Iris pigment epithelial cell (primary cell): Measurements from ENCODE around the gene FBXO3.

Experiments
- DNase-seq: peaks from one replicate; pipeline ENCODE4 v3.0.0-alpha.2; 2011; ENCODE audit warnings: low read depth

The FBXO3 gene

DNA sequence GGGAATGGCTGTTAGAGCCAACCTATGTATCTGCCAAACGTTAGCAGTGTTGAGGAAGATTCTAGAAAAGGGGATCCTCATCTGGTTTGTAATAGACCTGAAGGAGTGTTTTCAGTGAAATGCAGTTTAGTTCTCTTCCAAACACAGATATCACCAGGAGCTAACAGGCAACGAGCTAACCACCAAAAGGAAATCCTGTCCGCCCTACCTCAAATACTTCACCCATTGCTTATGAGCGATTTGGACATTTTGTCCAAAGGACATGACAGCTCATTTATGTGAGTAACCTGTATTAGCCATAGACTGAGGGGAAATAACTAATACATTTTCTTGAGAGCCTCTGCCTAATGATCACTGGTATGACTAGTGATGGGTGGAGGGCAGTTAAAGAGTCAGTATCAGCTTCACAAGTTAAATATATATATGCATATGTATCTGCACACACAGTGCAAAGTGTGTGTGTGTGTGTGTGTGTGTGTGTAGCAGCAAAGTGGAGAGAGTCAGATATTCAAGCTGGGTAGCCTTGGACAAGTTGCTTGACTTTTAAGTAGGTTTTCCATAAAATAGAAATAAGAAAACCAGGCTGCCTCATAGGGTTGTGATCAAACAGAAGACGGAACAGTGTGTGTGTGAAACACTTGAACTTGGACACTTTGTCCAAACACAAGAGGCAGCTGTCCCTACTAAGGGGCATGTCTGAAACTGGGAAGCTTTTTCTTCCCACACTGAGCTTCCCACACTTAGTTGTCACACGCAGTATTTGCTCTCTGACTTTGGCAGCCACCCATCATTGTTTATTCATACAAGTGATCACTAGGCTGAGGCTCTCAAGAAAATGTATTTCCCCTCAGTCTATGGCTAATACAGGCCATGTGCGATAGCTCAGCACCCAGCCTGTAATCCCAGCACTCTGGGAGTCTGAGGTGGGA, 72.8 kb downstream of the FBXO3 start:
- peak; percentile 87 for DNase-seq

DNA sequence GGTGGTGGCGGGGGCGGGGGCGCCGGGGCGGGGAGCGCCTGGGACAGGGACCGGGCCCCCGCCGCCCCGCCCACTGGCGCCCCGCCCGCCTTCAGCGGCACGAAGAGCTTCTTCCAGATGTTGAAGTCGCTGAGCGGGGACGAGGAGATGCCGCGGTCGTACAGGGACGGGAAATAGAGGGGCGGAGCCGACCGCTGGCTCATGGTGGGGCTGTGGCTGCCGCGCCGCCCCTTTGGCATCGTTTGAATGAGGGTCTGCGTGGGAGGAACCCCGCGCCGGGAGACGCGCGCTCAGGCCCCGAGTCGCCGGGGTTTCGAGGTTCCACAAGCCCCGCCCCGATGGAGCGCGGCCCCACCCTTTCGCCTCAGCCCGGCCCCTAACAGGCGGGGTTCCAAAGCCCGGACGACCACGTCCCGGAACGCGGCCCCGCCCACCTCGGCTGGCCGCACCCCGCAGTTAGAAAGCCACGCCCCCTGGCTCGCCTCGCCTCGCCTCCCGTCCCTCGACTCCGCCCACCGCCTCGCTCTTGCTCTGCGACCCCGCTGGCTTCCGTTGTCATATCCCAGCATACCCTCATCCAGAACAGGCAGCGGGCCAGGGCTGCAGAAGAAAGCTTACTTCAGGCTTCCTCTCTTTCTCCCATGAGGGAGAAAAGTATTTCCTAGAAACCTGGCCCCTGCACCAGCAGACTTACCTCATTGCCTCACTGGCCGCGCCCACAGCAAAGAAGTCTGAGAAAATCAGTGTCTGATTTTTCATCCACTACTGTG, 73.6 kb downstream of the FBXO3 start, which contains the start of gene C11orf91:
TSS of gene C11orf91 (minus strand) at position 325 of the 770 bp plus-strand sequence. CDS start at position 239, 86 bp downstream.
- peak; percentile 96 for DNase-seq

DNA sequence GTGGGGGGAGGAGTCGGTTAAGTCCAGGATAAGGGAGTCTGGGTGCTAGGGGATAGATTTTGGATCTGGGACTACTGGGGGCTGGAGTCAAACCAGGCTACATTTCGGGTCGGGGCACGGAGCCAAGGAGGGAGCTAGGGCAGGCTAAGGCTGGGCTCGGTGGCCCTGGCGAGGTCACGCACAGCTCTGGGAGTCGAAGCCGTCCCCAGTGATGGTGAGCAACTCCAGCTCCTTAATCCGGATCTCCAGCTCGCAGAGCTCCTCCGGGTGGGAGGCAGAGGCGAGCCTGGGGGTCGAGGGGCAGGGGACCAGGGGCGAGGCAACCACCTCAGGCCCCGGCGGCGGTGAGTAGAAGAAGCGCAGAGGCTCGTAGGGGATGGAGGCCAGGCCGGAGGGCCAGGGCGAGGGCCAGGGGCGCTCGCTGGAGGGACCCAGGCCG, 74.2 kb downstream of the FBXO3 start:
- DNase-seq, result no peak

DNA sequence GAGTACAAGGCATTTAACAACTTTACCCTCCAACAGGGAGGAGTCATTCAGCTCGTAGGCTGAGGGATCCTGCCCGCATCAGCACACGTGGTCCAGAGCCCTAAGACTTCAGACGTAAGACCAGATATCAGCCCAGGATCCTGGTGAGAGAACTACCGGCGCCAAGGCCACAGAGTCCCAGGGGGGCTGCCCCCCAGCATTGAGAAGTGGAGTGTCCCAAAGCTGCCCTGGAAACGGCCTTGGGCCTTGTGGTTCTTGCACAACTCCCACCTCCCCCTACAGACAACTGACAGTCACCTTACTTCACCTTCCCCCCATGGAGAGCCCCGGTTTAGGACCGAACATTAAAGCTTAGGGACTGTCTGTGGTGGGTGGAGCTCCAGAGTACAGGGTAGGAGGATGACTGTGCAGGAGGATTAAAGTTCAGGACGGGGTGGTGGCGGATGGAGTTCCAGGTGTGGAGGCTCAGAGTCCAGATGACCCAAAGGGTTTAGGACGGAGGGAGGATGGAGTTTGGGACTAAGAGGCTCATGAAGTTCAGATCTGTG, 74.7 kb downstream of the FBXO3 start:
- no peak for DNase-seq

DNA sequence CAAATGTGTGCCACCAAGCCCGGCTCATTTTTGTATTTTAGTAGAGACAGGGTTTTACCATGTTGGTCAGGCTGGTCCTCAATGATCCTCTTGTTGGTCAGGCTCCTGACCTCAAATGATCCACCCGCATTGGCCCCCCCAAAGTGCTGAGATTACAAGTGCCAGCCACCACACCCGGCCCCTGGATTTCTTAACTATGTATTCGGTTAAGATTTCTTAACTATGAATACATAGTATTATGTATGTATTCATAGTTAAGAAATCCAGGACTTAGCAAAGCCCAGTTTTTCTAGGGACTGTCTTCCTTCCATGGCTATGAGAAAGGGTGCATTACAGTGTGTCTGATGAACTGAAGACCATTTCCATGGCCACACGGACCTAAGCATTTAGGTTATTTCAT, 75.4 kb downstream of the FBXO3 start:
- DNase-seq, result no peak

DNA sequence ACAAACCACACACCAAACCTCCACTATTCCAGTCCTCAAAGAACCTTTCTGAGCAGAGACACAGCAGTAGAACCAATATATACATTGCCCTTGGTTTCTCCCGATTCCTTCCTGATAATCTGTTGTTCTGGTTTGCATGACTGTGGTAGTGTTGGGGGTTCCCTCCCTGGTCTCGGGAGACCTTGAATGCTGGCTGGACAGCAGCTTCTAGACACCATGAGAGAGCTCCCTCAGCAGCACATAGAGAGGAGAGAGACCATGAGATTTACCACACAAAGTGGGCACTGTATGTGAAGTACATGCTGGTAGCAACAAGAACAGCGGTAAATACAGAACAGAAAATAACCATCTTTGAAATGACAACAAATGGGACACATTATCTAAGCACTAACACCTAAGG, 76.3 kb downstream of the FBXO3 start:
- DNase-seq, result no peak

DNA sequence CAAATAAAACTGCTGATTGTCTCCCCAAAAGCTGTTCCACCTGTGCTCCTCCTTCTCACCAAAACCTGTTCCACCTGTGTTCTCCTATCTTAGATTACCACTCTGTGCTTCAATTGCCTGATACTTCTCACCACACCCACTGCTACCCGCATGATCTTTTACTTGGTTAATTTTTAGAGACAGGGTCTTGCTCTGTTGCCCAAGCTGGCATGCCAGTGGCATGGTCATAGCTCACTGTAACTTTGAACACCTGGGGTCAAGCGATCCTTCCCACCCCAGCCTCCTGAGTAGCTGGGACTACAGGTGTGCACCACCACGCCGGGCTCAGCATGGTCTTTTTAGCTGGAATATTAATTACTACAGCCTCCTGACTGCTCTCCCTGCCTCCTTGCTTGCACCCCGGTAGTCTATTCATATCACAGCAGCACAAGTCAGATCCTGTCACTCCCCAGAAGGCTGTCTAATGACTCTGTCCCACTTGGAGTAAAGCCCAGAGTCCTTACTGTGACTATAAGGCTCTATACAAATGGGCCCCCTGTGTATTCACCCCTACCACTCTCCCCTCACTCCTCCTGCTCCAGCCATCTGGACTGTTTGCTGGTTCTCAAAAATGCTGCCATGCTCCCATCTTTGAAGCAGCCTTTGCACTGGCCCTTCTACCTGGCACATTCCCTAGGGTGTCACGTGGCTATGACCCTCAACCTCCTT, 77.2 kb downstream of the FBXO3 start:
- no peak for DNase-seq

DNA sequence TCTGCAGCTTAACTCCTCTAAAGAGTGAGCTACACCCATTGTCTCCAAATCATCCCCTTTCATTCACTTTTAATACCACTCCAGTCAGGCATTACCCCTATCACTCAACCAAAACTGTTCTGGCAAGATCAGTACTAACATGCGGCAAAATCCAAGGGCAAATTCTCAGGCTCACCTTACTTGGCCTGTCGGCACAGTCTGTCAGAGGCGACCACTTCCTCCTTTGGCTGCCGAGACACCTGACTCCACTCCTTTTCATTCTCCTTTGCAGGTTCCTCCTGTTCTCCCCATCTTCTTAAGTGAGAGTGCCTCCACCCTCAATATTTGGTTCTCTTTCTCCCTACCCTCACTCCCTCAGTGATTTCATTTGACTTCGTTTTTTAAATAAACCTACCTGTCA, 77.9 kb downstream of the FBXO3 start:
- no peak for DNase-seq

DNA sequence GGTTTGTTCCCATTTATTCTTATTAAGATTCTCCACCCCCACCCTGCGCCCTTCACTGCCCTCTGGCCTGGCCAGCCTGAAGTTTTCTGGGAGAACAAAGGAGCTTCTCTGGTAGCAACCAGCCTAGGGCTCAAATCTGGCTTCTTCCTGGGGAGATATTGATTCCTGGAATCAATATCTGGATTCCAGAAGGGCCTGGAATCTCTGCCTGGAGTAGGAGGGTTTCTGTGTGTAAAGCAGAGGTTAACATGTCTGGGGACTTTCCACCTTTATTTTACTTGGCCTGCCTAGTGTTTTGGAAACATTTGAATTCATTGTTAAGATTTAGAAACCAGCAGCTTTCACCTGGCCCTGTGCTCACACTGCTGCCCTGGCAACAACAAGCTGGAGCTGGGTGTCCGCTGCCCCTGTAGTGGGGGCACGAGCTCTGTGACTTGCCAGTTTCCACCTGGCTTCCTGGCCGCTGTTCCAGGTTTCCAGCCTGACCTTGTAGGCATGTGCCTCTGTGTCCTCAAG, 79.2 kb downstream of the FBXO3 start:
- DNase-seq, result no peak

DNA sequence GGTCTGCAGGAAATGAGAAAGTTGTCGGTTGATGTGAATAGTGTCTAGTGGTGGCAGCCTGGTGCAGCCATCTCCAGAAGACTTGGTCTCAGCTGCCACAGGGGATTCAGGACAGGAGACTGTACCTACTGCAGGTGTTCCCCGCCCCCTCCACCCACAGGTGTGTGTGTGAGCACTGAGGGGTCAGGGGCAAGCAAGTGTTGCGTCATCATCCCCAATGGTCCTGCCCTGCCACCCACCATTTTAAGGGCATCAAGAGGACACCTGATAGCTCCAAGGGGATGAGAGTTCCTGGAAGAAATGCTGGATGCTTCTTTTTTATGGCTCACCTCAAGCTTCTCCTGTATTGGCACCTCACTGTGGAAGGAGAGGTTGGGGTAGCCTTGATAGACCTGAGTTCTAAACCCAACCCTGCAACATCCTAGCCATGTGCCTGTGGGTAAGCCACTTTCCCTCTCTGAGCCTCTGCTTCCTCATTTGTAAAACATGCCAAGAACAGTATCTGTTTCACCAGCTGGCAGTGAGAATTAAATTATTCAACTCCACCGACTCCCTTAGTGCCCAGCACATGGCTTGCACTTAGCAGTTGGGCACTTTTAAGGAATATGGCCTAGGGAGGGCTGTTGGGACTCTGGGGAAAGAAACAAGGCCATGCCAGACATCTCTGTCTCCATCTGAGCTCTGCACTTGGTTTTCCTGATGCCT, 79.8 kb downstream of the FBXO3 start:
- DNase-seq, result no peak

DNA sequence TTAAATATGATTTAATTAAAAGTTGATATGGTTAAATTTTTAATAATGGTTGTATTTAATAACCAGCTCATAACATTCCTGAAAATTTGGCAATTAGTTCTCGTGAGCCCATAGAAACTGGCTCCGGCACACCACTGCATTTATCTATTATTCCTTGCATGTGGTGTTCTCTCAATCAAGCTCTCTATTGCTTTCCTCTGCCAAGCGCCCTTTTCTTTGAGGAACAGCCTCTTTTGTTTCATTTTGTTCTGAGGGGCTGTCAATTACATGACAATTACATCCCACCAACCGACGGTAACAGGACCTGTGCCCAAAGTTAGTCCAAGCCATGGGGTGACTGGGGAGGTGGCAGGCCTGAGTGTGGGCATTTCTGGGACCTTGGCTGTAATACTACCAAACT, 81.8 kb downstream of the FBXO3 start:
- DNase-seq, result no peak

DNA sequence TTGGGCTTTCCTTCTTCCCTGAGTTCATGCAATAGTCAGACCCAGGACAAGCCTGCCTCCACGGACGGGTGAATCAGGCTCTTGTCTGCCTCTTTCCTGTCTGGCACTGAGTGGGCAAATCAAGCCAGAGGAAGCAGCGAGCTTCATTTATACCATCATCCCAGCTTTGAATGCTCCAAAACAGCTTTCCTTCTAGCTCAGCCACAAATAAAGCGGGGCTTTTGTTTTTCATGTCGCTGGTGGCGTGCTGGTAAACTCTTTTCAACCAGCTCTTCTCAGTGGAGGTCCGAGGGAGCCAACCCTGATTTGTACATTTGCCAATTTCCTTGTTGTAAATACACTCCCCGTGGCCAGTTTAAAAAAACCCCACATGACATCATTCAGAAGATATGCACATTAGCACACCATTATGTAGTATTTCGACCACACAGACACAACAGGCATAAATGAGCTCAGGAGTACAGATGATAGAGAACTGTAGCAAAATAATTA, 82.3 kb downstream of the FBXO3 start:
- peak; percentile 98 for DNase-seq

DNA sequence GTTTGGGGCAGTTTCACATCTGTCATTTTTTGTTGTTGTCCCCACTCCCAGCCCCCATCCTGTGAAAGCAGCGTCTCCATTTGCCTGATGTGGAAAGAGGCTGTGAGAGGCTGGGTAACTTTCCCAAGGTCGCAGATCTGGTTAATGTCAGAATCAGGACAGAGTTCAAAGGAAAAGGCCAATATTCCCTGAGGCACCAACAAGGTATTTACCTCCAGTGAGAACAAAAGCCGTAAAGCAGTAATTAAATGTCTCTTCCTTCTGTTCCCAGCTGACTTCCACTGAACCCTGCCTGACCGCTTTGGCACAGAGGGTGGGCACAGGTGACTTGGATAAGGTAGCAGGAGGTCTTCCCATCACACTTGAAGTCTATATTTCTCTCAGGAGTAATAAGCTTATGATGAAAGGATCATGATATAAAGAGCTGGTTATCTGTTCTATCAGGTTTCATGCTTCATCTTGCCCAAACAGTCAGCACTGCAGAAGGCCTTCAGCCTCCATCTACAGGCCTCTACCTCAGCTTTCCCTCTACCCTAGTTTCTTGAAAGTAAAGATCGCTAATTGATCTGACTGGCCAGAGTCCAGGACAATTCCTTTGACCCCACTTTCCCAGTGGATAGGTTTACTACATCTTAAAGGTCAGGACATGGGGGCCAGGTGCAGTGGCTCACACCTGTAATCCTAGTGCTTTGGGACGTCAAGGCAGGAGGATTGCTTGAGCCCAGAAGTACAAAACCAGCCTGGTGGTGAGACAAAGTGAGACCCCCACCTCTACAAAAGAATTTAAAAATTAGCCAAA, 83.1 kb downstream of the FBXO3 start:
- no peak for DNase-seq
